GM23338 (cell line): ENCODE results near the gene KLK1.

Experiments used
- CREB1 ChIP-seq: fragments of 250-450 bp; sonication (Bioruptor Pico); IDR thresholded peaks from 2 replicates; pipeline ENCODE4 v1.5.0; 2020; ENCODE audit warnings: low read depth, mild to moderate bottlenecking, moderate library complexity
- CTCF ChIP-seq, 2 experiments: fragments of 200-600 bp in 1 of 2; sonication (generic) in 1 of 2; conservative IDR thresholded peaks; 2 replicates each; pipeline versions ENCODE4 v1.5.1 to v1.6.1; 2016 to 2017; ENCODE audit warnings: antibody characterized with exemption in 2 of 2, low read depth in 2 of 2, mild to moderate bottlenecking in 2 of 2, moderate library complexity in 1 of 2
- ETS1 ChIP-seq: IDR thresholded peaks from 2 replicates; pipeline ENCODE4 v1.6.1; 2016; ENCODE audit warnings: antibody characterized with exemption
- EZH2 ChIP-seq: fragments of 200-600 bp; sonication (generic); IDR thresholded peaks from one replicate; pipeline ENCODE4 v1.8.0; 2017; ENCODE audit warnings: antibody characterized with exemption, mild to moderate bottlenecking, low read depth; ENCODE audit not compliant: unreplicated experiment
- EZH2phosphoT487 ChIP-seq: fragments of 200-600 bp; sonication (generic); IDR thresholded peaks from one replicate; pipeline ENCODE4 v1.8.1; 2018; ENCODE audit warnings: antibody characterized with exemption; ENCODE audit not compliant: unreplicated experiment
- JUNB ChIP-seq: IDR thresholded peaks from one replicate; pipeline ENCODE4 v1.6.1; 2016; ENCODE audit warnings: antibody characterized with exemption; ENCODE audit not compliant: unreplicated experiment
- POLR2AphosphoS5 ChIP-seq: IDR thresholded peaks from 2 replicates; pipeline ENCODE4 v1.6.1; 2016; ENCODE audit warnings: antibody characterized with exemption, low read depth
- REST ChIP-seq: IDR thresholded peaks from one replicate; pipeline ENCODE4 v1.6.1; 2018; ENCODE audit warnings: antibody characterized with exemption; ENCODE audit not compliant: unreplicated experiment
- ZNF114 ChIP-seq: fragments of 250-450 bp; sonication (Bioruptor Pico); IDR thresholded peaks from 2 replicates; pipeline ENCODE4 v1.5.0; 2020; ENCODE audit warnings: mild to moderate bottlenecking, moderate library complexity
- ZNF331 ChIP-seq: fragments of 250-450 bp; sonication (Bioruptor Pico); IDR thresholded peaks from 2 replicates; pipeline ENCODE4 v1.5.0; 2020; ENCODE audit warnings: low read depth, mild to moderate bottlenecking, moderate library complexity

GRCh38 chr19:50780753-50781435, 42.7 kb downstream of the KLK1 start:
- TF ChIP-seq CTCF (conservative IDR thresholded peaks at IDR 0.05; ENCODE audit: low read depth in 2 of 2) = no peak
- TF ChIP-seq EZH2 = no peak
- TF ChIP-seq ETS1 = no peak
- TF ChIP-seq EZH2phosphoT487 = no peak
- TF ChIP-seq CREB1 (CRISPR knock-in tag) = no peak
- no peak for TF ChIP-seq REST
- TF ChIP-seq POLR2AphosphoS5 = no peak
- TF ChIP-seq ZNF114 = no peak
- TF ChIP-seq ZNF331 (CRISPR knock-in tag) = no peak
- no peak for TF ChIP-seq JUNB
